ENCODE data around the gene TICAM1. TPM values are rescaled to one million over a fixed set of nuclear protein-coding genes. Genes with fewer than 3 reads are reported as not detected.

Gene TICAM1
- total RNA-seq, 1 experiment from 2014 or later: 0.48 TPM

- Histone ChIP-seq H3K9ac (ENCODE audit: extremely low read depth, insufficient read length, low read length) (no peak overlapping the region), H3K23me2 (ENCODE audit: insufficient read length, low read depth, low read length, poor library complexity, severe bottlenecking) (no peaks in the 10 kb centered on the region), H3K4ac (ENCODE audit: low read depth, low read length) (no peak overlapping the region), H3K79me2 (ENCODE audit: insufficient read depth, low read length) (no peaks in the 10 kb centered on the region; the same call in 1 of the 2 replicates), H4K5ac (ENCODE audit: insufficient read length, low read depth, low read length) (no peak overlapping the region), H3T11ph (ENCODE audit: low read length) (no peak overlapping the region), H3K4me1 (ENCODE audit: insufficient read depth, low read length) (no peaks in the 10 kb centered on the region), H3K14ac (ENCODE audit: insufficient read depth, low read length) (no peak overlapping the region), H3K79me1 (ENCODE audit: insufficient read depth, low read depth, low read length, poor library complexity, severe bottlenecking) (no peaks in the 10 kb centered on the region), H2AK5ac (ENCODE audit: insufficient read length, low read length) (no peak overlapping the region), H4K91ac (ENCODE audit: insufficient read length, low read depth, low read length) (no peak overlapping the region), H2BK20ac (ENCODE audit: low read depth, low read length, poor library complexity, severe bottlenecking) (no peak overlapping the region), H3K18ac (ENCODE audit: insufficient read length, low read depth, low read length) (no peak overlapping the region), H4K20me1 (ENCODE audit: control insufficient read depth, insufficient read depth, insufficient read length) (no peaks in the 10 kb centered on the region), H2BK120ac (ENCODE audit: low read depth, low read length, poor library complexity, severe bottlenecking) (no peak overlapping the region), H3K9me3 (ENCODE audit: control insufficient read depth, low read depth, low read length) (no peaks in the 10 kb centered on the region), H2BK15ac (ENCODE audit: low read depth, low read length) (no peak overlapping the region), H3K27ac (ENCODE audit: insufficient read length, low read depth, low read length) (no peak overlapping the region), H2AFZ (ENCODE audit: low read length) (no peak overlapping the region), H2BK12ac (ENCODE audit: insufficient read length, low read depth, low read length) (no peak overlapping the region), H3K56ac (ENCODE audit: insufficient read length, low read depth, low read length) (no peak overlapping the region), H4K8ac (replicated peaks; ENCODE audit: insufficient read length, low read depth, low read length) (no peak overlapping the region), H3K4me2 (ENCODE audit: insufficient read depth, insufficient read length, low read length) (no peak overlapping the region), H3K27me3 (ENCODE audit: insufficient read depth, low read length) (no peaks in the 10 kb centered on the region), H3K23ac (ENCODE audit: insufficient read length, low read depth, low read length) (no peak overlapping the region), H2BK5ac (ENCODE audit: insufficient read length, low read length) (no peak overlapping the region)
- Mint-ChIP-seq H3K27me3 (ENCODE audit: low read depth) (no peaks in the 10 kb centered on the region), H3K27ac (no peak overlapping the region), H3K9me3 (no peaks in the 10 kb centered on the region), H3K4me1 (no peaks in the 10 kb centered on the region; a peak in 1 of 4 replicates), H3K36me3 (ENCODE audit: insufficient read depth in 1 of 3, low read depth in 3 of 3) (peaks cover 2 to 36% (median 31%) of the 10 kb centered on the region in 3 experiments; a peak in 5 of 7 replicates), H3K4me3 (no peak overlapping the region)
- DNase-seq: no peak
- TF ChIP-seq, protein P1, sequence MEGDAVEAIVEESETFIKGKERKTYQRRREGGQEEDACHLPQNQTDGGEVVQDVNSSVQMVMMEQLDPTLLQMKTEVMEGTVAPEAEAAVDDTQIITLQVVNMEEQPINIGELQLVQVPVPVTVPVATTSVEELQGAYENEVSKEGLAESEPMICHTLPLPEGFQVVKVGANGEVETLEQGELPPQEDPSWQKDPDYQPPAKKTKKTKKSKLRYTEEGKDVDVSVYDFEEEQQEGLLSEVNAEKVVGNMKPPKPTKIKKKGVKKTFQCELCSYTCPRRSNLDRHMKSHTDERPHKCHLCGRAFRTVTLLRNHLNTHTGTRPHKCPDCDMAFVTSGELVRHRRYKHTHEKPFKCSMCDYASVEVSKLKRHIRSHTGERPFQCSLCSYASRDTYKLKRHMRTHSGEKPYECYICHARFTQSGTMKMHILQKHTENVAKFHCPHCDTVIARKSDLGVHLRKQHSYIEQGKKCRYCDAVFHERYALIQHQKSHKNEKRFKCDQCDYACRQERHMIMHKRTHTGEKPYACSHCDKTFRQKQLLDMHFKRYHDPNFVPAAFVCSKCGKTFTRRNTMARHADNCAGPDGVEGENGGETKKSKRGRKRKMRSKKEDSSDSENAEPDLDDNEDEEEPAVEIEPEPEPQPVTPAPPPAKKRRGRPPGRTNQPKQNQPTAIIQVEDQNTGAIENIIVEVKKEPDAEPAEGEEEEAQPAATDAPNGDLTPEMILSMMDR (conservative IDR thresholded peaks at IDR 0.05): no peak
- WGBS (ENCODE audit: extremely low coverage, insufficient read length, low lambda C conversion rate): no CpG with 5 or more reads among the region's 10 CpGs
These were observed 29.6 kb upstream of the TICAM1 start for GRCh38 chr19:4861147-4861546.
